Hepatocyte (in vitro differentiated cells): ENCODE data around the gene FAM3C.

Experiments
- CTCF ChIP-seq: fragments of 200-600 bp; sonication (generic); IDR thresholded peaks from 2 replicates; pipeline ENCODE4 v1.5.1; 2016; ENCODE audit warnings: antibody characterized with exemption, mild to moderate bottlenecking; ENCODE audit not compliant: poor library complexity
- EZH2phosphoT487 ChIP-seq: fragments of 200-600 bp; sonication (generic); IDR thresholded peaks from one replicate; pipeline ENCODE4 v1.6.1; 2018; ENCODE audit warnings: antibody characterized with exemption, mild to moderate bottlenecking, low read depth, moderate library complexity; ENCODE audit not compliant: unreplicated experiment, severe bottlenecking

DNA sequence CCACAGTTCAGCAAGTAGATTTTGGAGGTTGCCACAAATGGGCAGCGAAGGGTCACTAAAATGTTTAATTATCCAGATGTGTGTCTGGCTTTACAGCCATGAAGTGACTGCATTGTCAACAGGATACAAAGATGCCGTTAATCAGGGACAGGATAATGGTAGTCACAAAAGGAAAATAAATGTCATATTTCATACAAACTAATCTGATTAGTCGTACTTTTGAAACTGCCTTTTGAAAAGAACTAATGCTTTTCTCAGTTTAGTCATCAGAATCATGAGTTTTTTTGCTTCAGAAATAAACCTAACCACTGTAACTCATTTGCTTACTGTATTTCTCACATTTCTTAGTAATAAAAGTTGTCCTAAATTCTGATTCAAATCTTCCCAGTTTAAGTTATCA lies 89.5 kb downstream of the FAM3C start:
- no peak for TF ChIP-seq CTCF
- no peak for TF ChIP-seq EZH2phosphoT487
